Spleen (tissue), 7 donors: Measurements from ENCODE around the gene PRKX.

ENCODE experiments used
- CTCF ChIP-seq, 11 experiments: fragments of 200-600 bp in 7 of 11; fragments of 450-650 bp in 4 of 11; sonication (generic) in 4 of 11; IDR thresholded peaks in 8 of 11; conservative IDR thresholded peaks in 3 of 11; 1 replicate in 7 of 11; 2 replicates in 4 of 11; pipeline versions ENCODE4 v1.4.0 to v1.8.0; 2016 to 2021; ENCODE audit warnings: antibody characterized with exemption in 11 of 11, inconsistent platforms in 4 of 11, mild to moderate bottlenecking in 1 of 11
- POLR2AphosphoS5 ChIP-seq, 3 donors: sonication (generic); formaldehyde crosslinking; IDR thresholded peaks; one replicate each; pipeline ENCODE4 v1.5.1; 2017; ENCODE audit warnings: antibody characterized with exemption in 3 of 3
- donor health status: DM: no; HTN: no; CAD: no; lungs with moderate emphysema.
- donor health status: DM: no; HTN: no; CAD: no.
- donor health status: DM: no; HTN: no; CAD: no.

- TF ChIP-seq CTCF (IDR thresholded peaks at IDR 0.05 in 8 of 11, conservative IDR thresholded peaks at IDR 0.05 in 3 of 11) (no peak), POLR2AphosphoS5 (IDR thresholded peaks at IDR 0.05) (no peak)
Observed at GRCh38 chrX:3589474-3589873, 124.0 kb downstream of the PRKX start.
